ENCODE results near the gene CDR2L.

DNA sequence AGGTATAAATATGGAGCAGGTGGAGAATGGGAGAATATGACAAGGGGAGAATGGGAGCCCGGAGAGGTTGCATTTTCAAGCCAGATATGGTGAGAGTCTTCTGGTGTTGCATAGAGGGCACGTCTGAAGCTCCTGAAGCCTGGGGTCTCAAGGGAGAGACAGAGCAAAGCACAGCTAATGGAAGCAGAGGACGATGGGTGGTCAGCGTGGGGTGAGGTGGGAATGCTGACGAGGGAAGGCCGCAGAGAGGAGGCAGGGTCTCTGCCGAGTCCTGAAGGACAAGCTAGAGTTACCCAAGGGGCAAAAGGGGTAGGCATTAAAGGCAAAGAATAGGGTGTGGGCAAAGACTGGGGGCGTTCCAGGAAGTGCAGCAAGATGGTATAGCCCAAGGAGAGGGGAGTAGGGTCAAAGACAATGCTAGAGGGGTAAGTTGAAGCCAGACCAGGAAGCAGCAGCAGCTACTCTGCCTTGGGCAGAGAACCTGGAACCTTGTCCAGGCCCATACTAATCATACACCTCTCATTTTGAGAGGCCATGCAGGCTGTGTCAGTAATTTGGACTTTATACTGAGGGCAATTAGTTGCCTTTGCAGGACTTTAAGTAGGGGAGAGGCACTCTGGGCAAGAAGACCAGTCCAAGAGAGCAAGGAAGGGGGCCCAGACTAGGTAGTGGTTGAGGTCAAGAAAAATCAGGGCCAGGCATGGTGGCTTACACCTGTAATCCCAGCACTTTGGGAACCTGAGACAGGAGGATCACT, 49.1 kb upstream of the CDR2L start:
- TF ChIP-seq POLR2A (IDR thresholded peaks at IDR 0.05; ENCODE audit: low read depth, low read length) (no peak), TAF1 (IDR thresholded peaks at IDR 0.05; ENCODE audit: low read depth, low read length) (no peak), POLR2AphosphoS5 (IDR thresholded peaks at IDR 0.05; ENCODE audit: low read depth, low read length) (no peak), SPI1 (IDR thresholded peaks at IDR 0.05; ENCODE audit: low read depth, low read length) (no peak), PAX5 (IDR thresholded peaks at IDR 0.05; ENCODE audit: insufficient read depth, low read length, severe bottlenecking) (no peak), POU2F2 (IDR thresholded peaks at IDR 0.05; ENCODE audit: low read depth, low read length) (no peak)
